Kidney (tissue), 14 donors: Measurements from ENCODE around the gene PURB. TPM values are rescaled to one million over a fixed set of nuclear protein-coding genes. Genes with fewer than 3 reads are reported as not detected.
"Not testable (repeated sequence)": the region's sequence is repeated elsewhere in the genome, so short reads cannot be mapped to it uniquely, and the experiment has no call there.

Experiments
- DNase-seq, 5 donors: peaks; one replicate each; pipeline ENCODE4 v3.0.0-alpha.2; 2013 to 2020
- FAIRE-seq: peaks from 2 replicates; lab custom pipeline; 2012; peaks lifted over from hg19 to GRCh38; lab: Jason Lieb, UNC
- H3K27ac ChIP-seq, 2 donors: one replicate each; pipeline ENCODE4 v1.7.0; 2013; ENCODE audit warnings: low read depth in 2 of 2, low read length in 2 of 2, inconsistent platforms in 1 of 2
- H3K27me3 ChIP-seq: one replicate; pipeline ENCODE4 v1.7.1; 2013; ENCODE audit warnings: low read length, inconsistent platforms; ENCODE audit not compliant: control insufficient read depth, insufficient read depth
- H3K36me3 ChIP-seq, 3 donors: one replicate each; pipeline versions ENCODE4 v1.7.0 to v1.7.1; 2013; ENCODE audit warnings: low read length in 3 of 3, control low read depth in 1 of 3, inconsistent platforms in 1 of 3; ENCODE audit not compliant: insufficient read depth in 3 of 3, control insufficient read depth in 2 of 3
- H3K4me1 ChIP-seq, 3 donors: one replicate each; pipeline versions ENCODE4 v1.7.0 to v1.7.1; 2013; ENCODE audit warnings: low read length in 3 of 3, inconsistent platforms in 1 of 3, low read depth in 1 of 3; ENCODE audit not compliant: control insufficient read depth in 2 of 3, insufficient read depth in 2 of 3
- H3K4me3 ChIP-seq, 3 donors: one replicate each; pipeline versions ENCODE4 v1.7.0 to v1.8.1; 2013; ENCODE audit warnings: low read length in 3 of 3, control low read depth in 1 of 3, inconsistent platforms in 1 of 3
- H3K9ac ChIP-seq, 3 donors: one replicate each; pipeline versions ENCODE4 v1.7.0 to v1.7.1; 2013; ENCODE audit warnings: low read length in 3 of 3, control low read depth in 1 of 3, inconsistent platforms in 1 of 3
- H3K9me3 ChIP-seq, 3 donors: one replicate each; pipeline versions ENCODE4 v1.7.0 to v1.7.1; 2013; ENCODE audit warnings: low read length in 3 of 3, control low read depth in 1 of 3, inconsistent platforms in 1 of 3; ENCODE audit not compliant: control insufficient read depth in 2 of 3, insufficient read depth in 1 of 3
- CTCF ChIP-seq: IDR thresholded peaks from 3 replicates; pipeline ENCODE4 v1.5.1; 2012; ENCODE audit warnings: mild to moderate bottlenecking, moderate library complexity, borderline replicate concordance; ENCODE audit not compliant: insufficient read depth; ENCODE audit errors: extremely low read depth
- intact Hi-C: fragments of 100-400 bp; cut with DNase I; formaldehyde crosslinking; loops from one replicate; pipeline ENCODE4 v1.11.1; 2022
- polyA plus RNA-seq: library from polyadenylated mRNA; stranded (reverse); fragments of 350-450 nt; fragmentation: Illumina TruSeq; extraction: RNeasy Lipid Tissue Mini Kit (QIAGEN cat#74804); gene quantifications from one replicate; pipeline ENCODE4 v1.2.3, GENCODE V29; 2014; ENCODE audit warnings: low read depth, low replicate concordance; ENCODE audit not compliant: insufficient read depth
- total RNA-seq: library from RNA; stranded (reverse); fragmentation: NEBNext Ultra II Directional; extraction: Animal tissue kit (Norgen Biotek cat#: 25700); gene quantifications from one replicate; pipeline ENCODE4 v1.2.1, GENCODE V29; 2021
- donor health status: control.
- donor health status: control.
- donor health status: control.
- donor health status: control.
- donor health status: control.
- donor health status: DM: yes; HTN: yes; CAD: no.
- donor health status: Normal renal cell carcinoma (clear cell type).

The PURB gene
- total and polyA plus RNA-seq, 2 donors from 2014 or later, result 7.7 to 25.3 TPM

GRCh38 chr7:44867073-44867995, 18.0 kb downstream of the PURB start:
- H3K9me3 ChIP-seq, result no peaks in the 10 kb centered on the region
- H3K36me3 ChIP-seq, result no peaks in the 10 kb centered on the region
- no peak for FAIRE-seq
- no peak for TF ChIP-seq CTCF
- H3K27me3 ChIP-seq, result no peaks in the 10 kb centered on the region
- H3K9ac ChIP-seq, result no peak overlapping the region
- H3K4me3 ChIP-seq, result no peak overlapping the region
- H3K4me1 ChIP-seq, result no peaks in the 10 kb centered on the region
- intact Hi-C loops, result no loop called here
- no peak for DNase-seq
- H3K27ac ChIP-seq, result no peak overlapping the region

GRCh38 chr7:44861949-44862348, 23.4 kb downstream of the PURB start:
- FAIRE-seq, H3K9ac ChIP-seq, H3K4me3 ChIP-seq, DNase-seq, H3K9me3 ChIP-seq, H3K27ac ChIP-seq, intact Hi-C loops, H3K36me3 ChIP-seq, H3K4me1 ChIP-seq, H3K27me3 ChIP-seq: not testable (repeated sequence)

GRCh38 chr7:44858161-44858560, 27.2 kb downstream of the PURB start:
- H3K9me3 ChIP-seq, result no peaks in the 10 kb centered on the region
- no peak overlapping the region for H3K4me3 ChIP-seq
- DNase-seq (no peak), FAIRE-seq (no peak)
- intact Hi-C loops, result loop anchor here (10.0 kb wide), 2 partner anchors 67 to 277 kb away; no protein-coding TSS in a partner anchor
- no peaks in the 10 kb centered on the region for H3K36me3 ChIP-seq
- no peak for TF ChIP-seq CTCF
- H3K9ac ChIP-seq, result no peak overlapping the region
- H3K27ac ChIP-seq, result no peak overlapping the region
- H3K27me3 ChIP-seq, result no peaks in the 10 kb centered on the region
- H3K4me1 ChIP-seq, result no peaks in the 10 kb centered on the region

GRCh38 chr7:44854644-44855364, 30.5 kb downstream of the PURB start:
- intact Hi-C loops, result loop anchor here (10.0 kb wide), 2 partner anchors 70 to 280 kb away; no protein-coding TSS in a partner anchor
- no peak for FAIRE-seq
- no peaks in the 10 kb centered on the region for H3K36me3 ChIP-seq

More at GRCh38 chr7:44854644-44855364, 30.5 kb downstream of the PURB start:
- Histone ChIP-seq H3K9ac (no peak overlapping the region), H3K27me3 (no peaks in the 10 kb centered on the region), H3K27ac (no peak overlapping the region), H3K4me1 (no peaks in the 10 kb centered on the region), H3K4me3 (no peak overlapping the region), H3K9me3 (no peaks in the 10 kb centered on the region)
- TF ChIP-seq CTCF, result no peak
- no peak for DNase-seq
